Measurements from ENCODE around the gene HCN2.

DNA sequence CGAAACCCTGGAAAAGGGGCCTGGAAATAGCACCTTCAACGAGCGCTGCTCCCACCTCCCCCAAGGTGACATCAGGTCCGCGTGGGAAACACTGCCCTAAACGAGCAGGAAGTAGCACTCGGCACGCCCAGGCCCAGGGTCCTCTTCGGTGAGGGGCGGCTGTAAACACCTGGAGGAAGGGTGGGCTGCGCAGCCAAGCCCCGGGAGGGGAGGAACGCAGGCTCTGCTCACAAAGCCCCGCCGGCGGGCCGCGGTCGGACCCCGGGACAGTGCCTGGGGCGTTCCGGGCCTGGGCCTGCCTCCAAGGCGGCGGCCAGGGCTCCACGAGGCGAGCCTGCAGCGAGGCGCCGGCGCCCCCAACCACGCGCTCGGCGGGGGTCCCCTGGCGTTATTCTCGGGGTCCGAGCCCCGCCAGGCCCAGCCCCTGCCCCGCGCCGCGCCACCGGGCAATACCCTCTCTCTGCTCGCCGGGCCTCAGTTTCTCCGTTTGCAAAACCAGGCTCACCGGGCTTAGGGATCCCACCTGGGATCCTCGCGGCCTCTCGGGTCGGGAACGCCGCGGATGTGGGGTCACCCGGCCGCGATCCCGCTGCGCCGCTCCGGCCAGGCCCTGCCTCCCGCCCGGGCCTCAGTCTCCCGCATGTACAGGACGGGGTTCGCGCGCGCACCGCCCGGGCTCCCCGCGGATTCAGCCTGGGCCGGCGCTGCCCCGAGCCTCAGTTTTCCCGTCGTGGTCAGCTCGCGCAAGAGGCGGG lies 72.7 kb downstream of the HCN2 start:
- TF ChIP-seq CTCF (IDR thresholded peaks at IDR 0.05) (no peak), POLR2AphosphoS5 (IDR thresholded peaks at IDR 0.05; ENCODE audit: insufficient read depth in 1 of 2, low read depth in 1 of 2) (no peak)

Data from vagina (tissue), 2 donors.